NCI-H526 treated with DMSO at 0.1 percent for 48 hours (cell line): ENCODE measurements around the gene PRDM10.

Source experiments
- DNase-seq: peaks from one replicate; lab custom pipeline; 2025; lab: John Stamatoyannopoulos, UW

PRDM10 gene

DNA sequence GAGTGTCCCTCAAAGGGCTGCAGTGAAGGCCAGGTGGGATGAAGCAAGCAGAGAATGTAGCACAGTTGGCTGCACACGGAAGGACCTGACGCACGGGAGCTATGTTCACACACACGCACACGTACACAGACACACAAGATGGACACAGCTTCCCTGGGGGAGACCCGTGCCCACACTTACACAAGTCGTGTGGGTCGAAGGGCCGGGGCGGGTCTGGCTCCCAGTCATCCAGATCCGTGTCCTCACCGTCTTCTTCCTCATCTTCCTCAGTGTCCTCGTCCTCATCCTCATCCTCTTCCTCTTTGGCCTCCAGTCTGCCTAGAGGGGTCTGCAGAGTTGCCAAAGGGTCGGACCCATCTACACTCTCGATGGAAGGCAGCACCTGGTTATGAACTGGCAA lies 55.7 kb downstream of the PRDM10 start:
- DNase-seq, result no peak

DNA sequence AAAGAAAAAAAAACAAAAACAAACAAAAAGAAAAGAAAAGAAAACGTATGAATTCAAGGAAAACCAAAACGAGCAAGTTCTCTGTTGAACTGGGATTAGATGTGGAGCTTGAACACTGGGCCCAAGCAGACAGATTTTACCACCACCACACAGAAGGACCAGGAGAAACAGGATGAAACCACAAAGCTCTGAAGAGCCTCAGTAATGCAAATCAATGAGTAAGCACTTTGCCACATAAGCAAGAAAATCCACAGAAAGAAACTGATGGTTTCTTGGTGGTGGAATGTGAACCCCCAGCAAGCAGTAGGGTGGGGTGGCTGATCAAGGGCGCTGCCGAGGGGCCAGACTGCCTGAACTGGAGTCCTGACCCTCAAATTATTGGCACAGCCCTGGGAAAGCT lies 56.4 kb downstream of the PRDM10 start:
- no peak for DNase-seq

DNA sequence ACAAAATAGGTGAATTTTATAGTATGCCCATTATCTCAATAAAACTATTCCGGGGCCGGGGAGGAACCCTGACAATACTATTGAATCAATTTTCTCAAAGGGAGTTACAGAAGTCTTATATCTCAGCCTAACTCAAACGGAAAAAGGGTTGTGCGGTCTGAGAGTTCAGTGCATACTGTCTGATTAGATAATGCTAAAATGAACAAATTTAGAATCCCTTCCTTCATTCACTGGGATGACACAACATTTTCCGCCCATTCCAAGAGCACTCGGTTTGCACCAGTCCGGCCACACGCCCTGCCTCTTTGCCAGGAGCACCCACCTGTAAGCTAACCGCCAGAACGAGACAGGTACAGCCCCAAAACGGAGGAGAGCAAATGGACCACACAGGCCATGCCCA lies 57.3 kb downstream of the PRDM10 start:
- DNase-seq, result no peak

DNA sequence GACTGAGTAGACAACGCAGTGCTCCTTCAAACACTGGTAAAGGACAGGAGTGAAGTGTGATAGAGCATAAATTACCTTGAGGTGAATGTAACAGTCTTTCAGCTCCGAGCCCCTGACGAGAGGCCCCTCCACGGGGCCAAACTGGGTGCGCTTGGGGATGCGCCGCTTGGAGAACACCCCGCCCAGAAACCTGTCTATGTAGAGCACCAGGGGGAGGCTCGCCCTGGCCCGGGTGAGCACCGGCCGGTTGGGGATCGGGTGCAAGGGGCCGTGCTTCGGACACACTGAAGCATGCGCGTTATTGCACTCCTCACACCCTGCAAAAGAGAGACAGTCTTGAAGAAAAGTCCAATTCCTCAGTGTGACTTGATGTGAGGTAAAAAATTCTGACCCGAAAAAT lies 57.9 kb downstream of the PRDM10 start:
- DNase-seq, result no peak

DNA sequence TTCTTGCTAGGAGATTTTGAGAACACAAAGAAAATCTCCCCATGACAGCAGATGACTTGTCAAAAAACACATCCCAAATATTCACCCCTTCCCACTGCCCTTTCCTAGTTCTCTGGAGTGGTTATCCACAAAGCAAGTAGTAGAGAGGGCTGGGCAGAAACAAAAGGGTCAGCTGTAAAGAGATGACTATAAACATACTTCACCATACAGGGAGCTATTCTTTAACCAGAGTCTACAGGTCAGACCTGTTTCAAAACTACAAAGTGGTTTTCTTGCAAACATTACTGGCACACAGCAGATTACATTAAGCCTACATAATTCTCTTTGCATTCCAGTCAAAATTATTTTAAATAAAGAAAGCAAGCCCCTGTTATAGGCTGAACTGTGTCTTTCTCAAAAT lies 59.6 kb downstream of the PRDM10 start:
- DNase-seq, result no peak

DNA sequence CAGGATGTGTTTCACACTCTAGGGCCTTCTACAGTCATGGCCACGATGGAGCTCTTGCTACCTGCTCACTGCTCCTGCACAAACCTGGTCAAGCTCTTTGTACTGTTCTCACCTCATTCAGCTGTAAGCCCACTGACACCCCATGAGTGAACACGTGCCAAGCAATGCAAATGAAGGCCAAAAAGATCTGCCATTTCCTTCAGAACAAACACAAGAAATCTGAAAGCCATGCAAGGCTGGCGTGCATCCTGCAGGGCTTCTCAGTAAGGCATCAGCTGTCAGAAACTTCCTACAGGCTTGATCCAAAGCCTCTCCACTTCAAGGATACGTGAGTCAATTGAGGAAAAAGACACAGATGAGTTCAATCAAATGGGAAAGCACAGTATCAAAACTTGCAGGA lies 63.1 kb downstream of the PRDM10 start:
- DNase-seq, result no peak

DNA sequence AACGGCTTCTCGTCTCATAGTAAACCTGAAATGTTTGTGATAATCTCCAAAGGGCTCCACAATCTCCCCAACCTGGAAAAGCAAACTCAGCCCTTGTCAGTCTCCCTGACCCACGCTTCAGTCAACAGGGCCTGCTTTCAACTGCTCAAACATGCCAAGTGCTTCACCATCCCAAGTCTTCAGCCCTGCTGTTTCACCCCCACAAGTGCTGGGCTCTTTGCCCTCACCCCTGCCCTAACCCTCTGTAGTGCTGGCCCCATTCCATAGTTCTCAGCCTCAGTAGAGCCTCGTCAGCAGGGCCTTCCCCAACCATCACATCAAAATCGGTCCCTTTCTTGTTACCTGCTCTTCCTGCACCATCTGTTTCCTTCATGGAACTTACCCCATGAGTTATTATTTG lies 63.9 kb downstream of the PRDM10 start:
- DNase-seq, result no peak

DNA sequence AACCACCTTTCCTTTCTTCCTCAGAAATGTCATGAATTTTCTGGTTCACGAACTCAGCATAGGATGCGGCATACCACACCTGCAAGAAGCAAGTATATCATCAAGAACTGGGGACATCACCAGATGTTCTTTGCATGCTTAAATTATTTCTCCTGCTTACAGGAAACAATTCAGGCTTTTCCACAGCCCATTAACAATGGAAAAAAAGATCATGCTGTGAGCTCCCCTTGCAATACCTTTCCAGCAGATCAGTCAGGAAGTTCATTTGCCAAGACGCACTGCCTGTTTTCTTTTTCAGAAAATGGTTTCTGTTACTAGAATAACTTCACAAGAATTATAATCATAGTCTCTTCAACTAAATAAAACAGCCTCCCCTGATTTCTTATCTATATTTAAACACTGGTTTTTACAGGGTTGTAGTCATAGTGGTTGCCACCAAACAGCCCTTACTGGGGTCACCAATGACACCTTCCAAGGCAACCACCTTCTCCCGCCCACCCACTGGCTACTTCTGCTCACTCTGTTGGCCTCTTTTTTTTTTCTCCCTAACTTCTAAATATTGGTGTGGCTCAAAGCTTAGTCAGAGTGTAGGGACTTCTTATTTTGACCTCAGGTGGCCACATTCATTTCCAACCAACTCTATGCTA lies 64.9 kb downstream of the PRDM10 start:
- no peak for DNase-seq

DNA sequence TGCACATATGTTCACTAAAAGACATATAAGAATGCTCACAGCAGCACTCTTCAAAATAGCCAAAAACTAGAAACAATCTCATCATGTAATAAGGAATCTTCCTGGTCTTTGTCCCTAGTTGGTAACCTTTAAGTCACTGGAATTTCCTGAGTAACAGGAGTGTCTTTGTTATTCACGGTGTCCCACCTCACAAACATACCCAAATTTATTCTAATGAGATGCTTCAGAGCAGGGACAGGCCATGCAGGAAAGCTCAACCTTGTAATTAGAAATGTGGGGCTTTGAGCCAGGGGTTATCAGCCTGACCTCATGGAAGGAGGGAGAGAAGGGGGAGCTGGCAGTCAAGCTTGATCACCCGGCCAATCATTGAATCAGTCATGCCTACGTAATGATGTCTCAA lies 66.9 kb downstream of the PRDM10 start:
- peak; percentile 19 for DNase-seq

DNA sequence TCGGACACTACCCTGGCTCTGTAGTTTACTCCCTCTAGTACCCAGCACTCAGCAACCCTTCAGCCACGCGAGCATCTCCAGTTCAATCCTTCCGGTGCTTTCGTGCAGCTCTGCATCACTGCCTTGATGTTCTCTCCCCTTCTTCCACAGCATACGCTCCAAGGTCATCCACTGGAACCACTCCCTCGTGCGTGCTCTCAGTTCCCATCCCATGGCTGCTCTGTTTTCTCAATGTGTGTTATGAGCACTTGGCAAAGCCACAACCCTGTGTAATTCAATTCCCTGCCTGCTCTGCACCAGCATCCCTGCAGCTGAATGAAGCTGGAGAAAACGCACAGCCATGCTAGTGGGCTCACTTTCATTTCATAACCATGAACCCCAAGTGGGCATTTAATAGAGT lies 68.7 kb downstream of the PRDM10 start:
- no peak for DNase-seq

DNA sequence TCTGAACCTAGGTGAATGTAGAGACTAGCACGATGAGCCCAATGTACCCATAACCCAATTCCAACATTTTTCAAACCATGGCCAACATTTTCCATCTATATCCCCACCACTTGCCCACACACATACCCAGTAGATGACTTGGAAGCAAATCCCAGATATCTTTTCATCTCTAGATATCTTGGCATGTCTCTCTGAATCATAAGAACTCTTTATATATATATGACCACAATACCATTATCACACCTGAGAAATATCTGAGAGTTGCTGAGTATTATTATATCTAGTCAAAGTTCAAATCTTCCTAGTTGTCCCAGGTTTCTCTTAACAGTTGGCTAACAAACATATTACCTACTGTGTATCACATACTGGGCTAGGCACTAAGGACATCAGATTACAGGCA lies 69.4 kb downstream of the PRDM10 start:
- DNase-seq, result no peak

DNA sequence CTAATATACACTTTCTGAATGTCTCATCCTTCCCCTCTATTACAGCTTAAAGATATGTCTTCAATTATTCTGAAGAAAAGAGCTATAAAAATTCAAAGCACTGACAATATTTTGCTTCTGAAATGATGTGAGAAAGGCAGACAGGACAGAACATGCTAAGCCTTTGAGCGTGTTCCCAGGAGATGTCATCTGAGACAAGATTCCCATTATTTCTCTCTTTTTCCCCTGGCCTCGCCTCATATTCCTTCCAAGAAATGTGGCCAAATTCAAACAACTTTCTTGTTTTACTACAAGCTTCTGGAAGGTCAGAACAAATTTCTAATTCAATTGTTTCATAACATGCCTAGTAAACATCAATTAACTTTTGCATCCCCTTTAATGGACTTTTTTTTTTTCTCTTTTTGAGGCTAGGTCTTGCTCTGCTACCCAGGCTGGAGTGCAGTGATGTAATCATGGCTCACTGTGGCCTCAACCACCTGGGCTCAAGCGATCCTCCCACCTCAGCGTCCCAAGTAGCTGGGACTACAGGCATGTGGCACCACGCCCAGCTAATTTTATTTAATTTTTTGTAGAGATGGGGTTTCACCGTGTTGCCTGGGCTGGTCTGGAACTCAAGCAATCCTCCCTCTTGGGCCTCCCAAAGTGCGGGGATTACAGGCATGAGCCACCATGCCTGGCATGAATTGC lies 70.1 kb downstream of the PRDM10 start:
- DNase-seq, result no peak

DNA sequence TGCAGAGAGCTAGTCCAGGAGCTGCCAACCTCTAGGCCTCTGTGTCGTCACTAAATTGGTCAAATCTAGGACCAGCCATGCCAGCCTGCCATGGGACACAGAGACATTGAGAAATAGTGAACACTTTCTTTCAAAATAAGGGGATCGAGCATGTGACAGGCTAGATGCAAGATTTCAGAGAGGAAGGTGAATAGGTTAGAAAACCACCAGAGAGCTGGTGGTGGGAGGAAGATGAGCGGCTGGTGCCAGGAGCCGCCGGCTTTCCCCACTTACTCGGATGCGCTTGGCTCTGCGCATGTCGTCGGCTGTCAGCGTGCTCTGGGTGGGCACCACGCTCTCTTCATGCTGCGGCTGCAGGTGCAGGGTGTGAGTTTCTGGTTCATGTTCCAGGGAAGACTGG lies 71.9 kb downstream of the PRDM10 start:
- no peak for DNase-seq

DNA sequence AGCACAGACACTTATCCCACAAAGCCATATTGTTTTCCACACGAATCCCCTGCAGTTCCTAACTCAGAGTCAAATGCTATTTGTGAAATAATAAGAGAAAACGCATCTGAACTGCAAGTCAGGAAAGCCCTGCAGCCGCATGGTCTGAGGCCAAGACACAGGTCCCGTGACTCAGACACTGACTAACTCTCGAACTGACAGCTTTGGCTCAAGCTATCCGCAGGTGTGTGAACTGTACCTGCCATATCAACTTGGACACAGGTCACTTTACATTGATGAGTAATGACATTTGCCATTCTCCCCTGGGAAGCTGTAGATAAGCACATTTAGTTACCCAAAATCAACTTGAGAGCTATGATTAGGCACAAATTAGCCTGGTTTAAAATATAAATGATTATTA lies 72.3 kb downstream of the PRDM10 start:
- DNase-seq, result no peak

DNA sequence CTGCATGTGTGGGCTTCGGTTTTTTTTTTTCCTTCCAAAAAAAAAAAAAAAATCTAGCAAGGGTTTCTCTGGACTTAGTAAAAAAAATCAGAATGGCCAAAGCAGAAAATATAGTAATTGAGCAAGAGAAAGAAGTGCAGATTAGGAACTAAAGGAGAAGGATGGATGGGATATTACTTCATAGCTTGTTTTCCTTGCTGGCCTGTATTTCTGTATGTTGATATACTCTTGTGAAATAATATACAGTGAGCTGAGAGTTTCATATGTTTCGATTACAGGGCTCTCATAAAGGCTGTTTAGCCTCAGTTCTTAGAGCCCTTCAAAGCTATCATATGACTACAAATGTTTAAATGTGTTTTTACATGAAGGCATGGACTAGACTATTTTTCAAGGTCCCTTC lies 72.9 kb downstream of the PRDM10 start:
- DNase-seq, result no peak

DNA sequence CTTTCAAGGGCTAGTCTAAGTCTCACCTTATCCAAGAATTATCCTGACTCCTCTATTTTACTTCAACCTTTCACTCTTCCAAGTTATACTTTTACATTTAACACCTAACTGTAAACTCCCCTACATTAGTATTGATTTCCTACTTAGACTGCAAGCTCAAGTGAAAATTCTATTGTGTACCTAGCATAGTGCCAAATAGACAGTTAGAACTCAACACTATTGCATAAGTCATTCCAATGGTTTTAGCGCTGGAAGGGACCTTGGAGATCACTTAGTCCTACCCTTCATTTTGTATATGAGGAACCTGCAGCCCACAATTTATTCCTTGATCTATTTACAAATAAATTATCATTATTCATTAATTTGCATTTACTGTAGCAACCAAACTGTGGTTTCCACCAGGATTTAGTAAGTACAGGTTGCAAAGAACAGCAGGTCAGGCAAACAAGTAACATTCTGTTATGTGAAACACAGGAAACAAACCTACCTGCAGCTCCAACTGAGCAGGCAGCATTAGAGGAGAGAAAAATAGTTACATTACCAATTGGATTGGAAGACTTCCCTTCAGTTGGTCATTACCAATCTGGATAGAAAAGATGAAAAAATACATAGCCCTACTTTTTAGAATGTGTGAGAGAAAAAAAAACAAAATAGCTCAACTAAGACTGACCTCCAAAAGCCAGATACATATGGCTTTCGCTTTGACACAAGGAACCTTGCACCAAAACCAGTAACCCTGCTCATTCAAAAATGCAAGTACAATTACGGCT lies 73.5 kb downstream of the PRDM10 start:
- no peak for DNase-seq

DNA sequence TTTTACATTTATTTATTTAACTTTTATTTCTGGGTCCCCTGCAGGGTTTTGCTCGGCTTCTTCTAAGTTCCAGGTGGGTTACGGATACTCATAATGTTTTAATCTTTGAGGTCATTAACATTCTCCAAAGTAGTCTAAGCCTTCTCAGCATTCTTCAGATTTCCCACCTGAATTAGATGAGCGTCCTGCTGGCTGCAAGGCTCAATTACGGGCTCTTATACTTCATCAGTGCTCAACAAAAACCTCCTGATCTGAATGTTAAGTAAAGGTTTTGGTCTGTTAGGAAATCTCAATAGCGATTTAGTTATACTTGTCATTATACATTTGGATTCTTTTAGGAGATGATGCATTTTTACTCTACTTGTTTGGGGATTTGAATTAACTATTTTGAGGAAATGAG lies 80.0 kb downstream of the PRDM10 start:
- no peak for DNase-seq

DNA sequence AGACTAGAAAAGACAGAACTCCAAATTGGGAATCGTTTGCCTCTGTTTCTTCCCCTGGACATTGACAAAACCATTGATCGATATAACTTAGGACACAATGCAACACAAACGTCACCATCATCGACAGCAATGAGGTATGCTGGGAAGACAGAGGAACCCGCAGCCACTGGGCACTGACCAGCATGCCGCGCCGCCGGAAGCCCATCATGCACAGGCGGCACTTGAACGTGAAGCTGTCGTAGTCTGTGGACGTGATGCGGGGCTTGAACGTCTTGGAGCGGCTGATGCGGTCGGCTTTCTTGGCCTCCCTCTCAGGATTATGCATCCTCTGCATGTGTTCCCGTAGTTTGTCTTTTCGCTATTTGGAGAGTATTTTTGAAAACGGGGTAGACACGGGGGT lies 84.3 kb downstream of the PRDM10 start:
- no peak for DNase-seq

DNA sequence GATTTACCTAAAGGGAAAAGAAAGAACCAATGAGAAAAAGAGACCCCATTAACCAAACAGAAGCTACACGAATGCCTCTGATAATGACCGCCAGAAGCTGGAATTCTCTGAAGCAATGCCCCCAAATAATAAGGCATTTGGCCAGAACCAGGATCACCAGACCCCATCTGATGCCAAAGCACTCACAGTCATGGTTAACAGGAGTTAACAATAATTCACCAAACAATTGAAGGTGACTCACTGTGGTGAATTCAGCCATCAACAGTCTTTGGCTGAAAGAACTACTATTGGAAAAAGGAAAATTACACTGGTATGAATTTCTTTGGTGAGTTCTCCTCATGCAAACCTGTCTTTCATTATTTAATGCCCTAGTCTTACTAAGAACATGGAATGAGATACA lies 85.4 kb downstream of the PRDM10 start:
- DNase-seq, result no peak

DNA sequence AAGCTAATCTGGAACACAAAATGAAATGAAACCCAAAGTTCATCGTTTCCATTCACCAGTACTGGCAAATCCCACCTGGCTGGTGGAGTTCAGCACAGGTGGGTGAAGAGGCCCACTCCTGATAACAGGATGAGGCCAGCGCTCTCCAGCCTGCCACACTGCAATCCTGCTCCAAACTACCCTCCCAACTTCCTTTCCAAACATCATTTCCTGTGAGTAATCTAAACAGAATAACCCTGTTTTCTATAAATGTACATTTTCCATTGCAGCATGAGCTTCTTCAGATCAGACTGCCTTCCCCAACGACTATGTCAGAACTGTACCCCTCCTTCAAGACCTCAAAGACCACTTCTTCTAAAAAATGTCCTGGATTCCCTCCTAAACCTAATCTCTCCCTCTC lies 91.3 kb downstream of the PRDM10 start:
- DNase-seq, result no peak

DNA sequence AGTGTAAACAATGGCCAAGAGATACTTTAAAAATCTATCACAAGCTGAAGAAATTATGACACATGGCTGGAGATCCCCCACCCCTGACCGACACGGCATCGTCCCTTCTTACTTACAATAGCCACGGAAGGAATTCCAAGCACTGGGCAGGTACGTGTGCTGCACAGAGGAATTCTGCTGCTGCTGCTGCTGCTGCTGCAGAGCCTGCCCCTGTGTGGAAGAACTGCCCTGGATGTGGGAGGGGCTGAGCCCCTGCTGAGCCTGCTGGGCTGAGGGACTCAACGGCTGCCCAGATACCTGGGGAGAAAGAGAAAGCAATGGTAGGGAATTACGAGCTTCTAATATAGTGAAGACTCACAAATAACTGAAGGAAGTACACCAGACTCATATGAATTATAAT lies 92.3 kb downstream of the PRDM10 start:
- no peak for DNase-seq

DNA sequence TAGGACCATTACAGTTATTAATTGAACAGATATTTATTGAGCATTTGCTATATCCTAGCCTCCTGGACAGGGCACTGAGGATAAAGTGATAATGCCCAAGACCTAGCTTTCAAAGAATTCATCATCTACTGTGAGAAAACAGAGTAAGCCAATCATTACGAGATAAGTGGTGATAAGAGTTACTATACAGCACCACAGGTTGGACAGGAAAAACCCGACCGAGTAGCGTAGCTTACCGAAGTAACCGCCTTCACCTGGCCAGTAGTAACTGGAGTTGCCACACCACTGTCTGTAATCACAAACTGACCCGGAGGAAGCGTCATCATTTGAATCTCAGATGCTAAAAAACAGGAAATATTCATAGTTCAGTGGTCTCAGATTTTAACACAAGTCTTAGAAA lies 97.2 kb downstream of the PRDM10 start:
- DNase-seq, result no peak

DNA sequence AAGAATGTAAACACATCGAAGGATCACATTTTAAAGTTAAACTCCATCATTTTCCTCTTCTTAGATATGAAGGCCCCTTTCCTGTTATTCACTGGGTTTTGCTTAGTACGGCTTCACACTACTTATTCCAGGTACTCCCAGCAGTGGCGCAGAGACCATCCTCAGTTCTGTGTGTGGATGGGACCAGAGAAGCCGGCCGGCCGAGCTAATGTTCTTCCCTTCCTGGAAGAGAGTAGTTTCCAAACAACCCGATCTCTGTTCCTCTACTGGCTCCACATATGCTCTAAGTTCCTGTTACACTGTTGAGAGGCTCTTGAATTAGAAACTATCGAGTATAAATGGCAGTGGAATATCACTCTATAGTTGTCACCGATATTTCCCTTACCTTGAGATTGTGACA lies 106.6 kb downstream of the PRDM10 start:
- peak; percentile 64 for DNase-seq
